HEK293 (cell line): ENCODE measurements around the gene ZFX.

ENCODE experiments used
- CTCF ChIA-PET: fragments of 350-600 bp; formaldehyde crosslinking; extraction: SDS; loops from one replicate; lab custom pipeline; 2021; ENCODE audit warnings: antibody characterized with exemption; lab: Yijun Ruan, JAX
- POLR2A ChIA-PET: fragments of 300-600 bp; formaldehyde crosslinking; extraction: SDS; loops from one replicate; lab custom pipeline; 2020; ENCODE audit warnings: antibody characterized with exemption, inconsistent platforms; lab: Yijun Ruan, JAX
- H3K27ac ChIP-seq: fragments of 200-500 bp; sonication (Bioruptor generic); 2 replicates; pipeline ENCODE4 v1.5.1; 2014; ENCODE audit warnings: low read depth, low read length, control low read depth, inconsistent platforms; ENCODE audit errors: extremely low read depth
- H3K36me3 ChIP-seq, 2 experiments: fragments of 200-500 bp in 1 of 2; sonication (Bioruptor generic) in 1 of 2; 1 replicate in 1 of 2; 2 replicates in 1 of 2; pipeline ENCODE4 v1.5.1; 2014 to 2017; ENCODE audit warnings: inconsistent platforms in 2 of 2, low read length in 2 of 2; ENCODE audit not compliant: control insufficient read depth in 2 of 2, insufficient read depth in 1 of 2
- H3K4me1 ChIP-seq: fragments of 200-500 bp; sonication (Bioruptor generic); 2 replicates; pipeline ENCODE4 v1.5.1; 2014; ENCODE audit warnings: mild to moderate bottlenecking, low read length, inconsistent platforms; ENCODE audit not compliant: control insufficient read depth, insufficient read depth
- H3K4me3 ChIP-seq: 2 replicates; pipeline ENCODE4 v1.5.1; 2011; ENCODE audit warnings: low read depth, mild to moderate bottlenecking, control low read depth, low read length, moderate library complexity
- H3K9me3 ChIP-seq: fragments of 200-500 bp; sonication (Bioruptor generic); 2 replicates; pipeline ENCODE4 v1.5.1; 2014; ENCODE audit warnings: low read depth, low read length, inconsistent platforms; ENCODE audit not compliant: control insufficient read depth, insufficient read depth
- BCL6B ChIP-seq: fragments of 450-650 bp; formaldehyde crosslinking; IDR thresholded peaks from 2 replicates; pipeline ENCODE4 v1.5.1; 2017; ENCODE audit warnings: missing biosample characterization, missing genetic modification characterization
- HOXD13 ChIP-seq: sonication (generic); formaldehyde crosslinking; IDR thresholded peaks from 2 replicates; pipeline ENCODE4 v1.8.0; 2022; ENCODE audit warnings: missing genetic modification reagents, borderline replicate concordance
- SP3 ChIP-seq: fragments of 450-650 bp; formaldehyde crosslinking; IDR thresholded peaks from 2 replicates; pipeline ENCODE4 v1.5.1; 2016; ENCODE audit warnings: missing biosample characterization, missing genetic modification characterization
- ZFP41 ChIP-seq: fragments of 450-650 bp; formaldehyde crosslinking; IDR thresholded peaks from 2 replicates; pipeline ENCODE4 v1.5.1; 2016; ENCODE audit warnings: missing biosample characterization, missing genetic modification characterization, borderline replicate concordance
- ZFP69B ChIP-seq: fragments of 450-650 bp; formaldehyde crosslinking; IDR thresholded peaks from 2 replicates; pipeline ENCODE4 v1.5.1; 2016; ENCODE audit warnings: missing biosample characterization, missing genetic modification characterization
- ZNF114 ChIP-seq: fragments of 450-650 bp; formaldehyde crosslinking; IDR thresholded peaks from 2 replicates; pipeline ENCODE4 v1.5.0; 2017; ENCODE audit warnings: missing biosample characterization, missing genetic modification characterization
- ZNF184 ChIP-seq: fragments of 450-650 bp; IDR thresholded peaks from 2 replicates; pipeline ENCODE4 v1.5.1; 2018; ENCODE audit warnings: missing biosample characterization, mild to moderate bottlenecking, missing genetic modification characterization
- ZNF23 ChIP-seq: fragments of 450-650 bp; formaldehyde crosslinking; IDR thresholded peaks from 2 replicates; pipeline ENCODE4 v1.5.1; 2016; ENCODE audit warnings: missing biosample characterization, missing genetic modification characterization, borderline replicate concordance
- ZNF341 ChIP-seq: fragments of 450-650 bp; formaldehyde crosslinking; IDR thresholded peaks from 2 replicates; pipeline ENCODE4; 2016; ENCODE audit warnings: low read depth, missing biosample characterization, missing genetic modification characterization
- ZNF398 ChIP-seq: fragments of 450-650 bp; formaldehyde crosslinking; IDR thresholded peaks from 2 replicates; pipeline ENCODE4 v1.5.1; 2017; ENCODE audit warnings: missing biosample characterization, missing genetic modification characterization
- ZNF423 ChIP-seq: fragments of 450-650 bp; formaldehyde crosslinking; IDR thresholded peaks from 2 replicates; pipeline ENCODE4 v1.5.1; 2016; ENCODE audit warnings: missing biosample characterization, missing genetic modification characterization
- ZNF571 ChIP-seq: fragments of 450-650 bp; formaldehyde crosslinking; IDR thresholded peaks from 2 replicates; pipeline ENCODE4 v1.5.0; 2017; ENCODE audit warnings: missing biosample characterization, missing genetic modification characterization
- ZNF660 ChIP-seq: fragments of 450-650 bp; IDR thresholded peaks from 2 replicates; pipeline ENCODE4 v1.5.1; 2018; ENCODE audit warnings: missing biosample characterization, mild to moderate bottlenecking, missing genetic modification characterization
- ZNF692 ChIP-seq: fragments of 450-650 bp; formaldehyde crosslinking; IDR thresholded peaks from 2 replicates; pipeline ENCODE4 v1.5.1; 2016; ENCODE audit warnings: missing biosample characterization, missing genetic modification characterization
- ZNF776 ChIP-seq: fragments of 450-650 bp; formaldehyde crosslinking; IDR thresholded peaks from 2 replicates; pipeline ENCODE4 v1.5.0; 2017; ENCODE audit warnings: missing biosample characterization, missing genetic modification characterization, borderline replicate concordance
- ZNF785 ChIP-seq: fragments of 450-650 bp; formaldehyde crosslinking; IDR thresholded peaks from 2 replicates; pipeline ENCODE4 v1.5.1; 2016; ENCODE audit warnings: missing biosample characterization, missing genetic modification characterization
- TF ChIP-seq, protein P1 (sequence below): fragments of 450-650 bp; formaldehyde crosslinking; IDR thresholded peaks from 2 replicates; pipeline ENCODE4 v1.5.1; 2016; ENCODE audit warnings: missing biosample characterization, missing genetic modification characterization, borderline replicate concordance
- TF ChIP-seq, protein P2 (sequence below): fragments of 450-650 bp; formaldehyde crosslinking; IDR thresholded peaks from 2 replicates; pipeline ENCODE4 v1.5.1; 2016; ENCODE audit warnings: missing biosample characterization, missing genetic modification characterization, low read depth
- TF ChIP-seq, protein P3 (sequence below): fragments of 450-650 bp; formaldehyde crosslinking; IDR thresholded peaks from 2 replicates; pipeline ENCODE4 v1.5.1; 2016; ENCODE audit warnings: missing biosample characterization, missing genetic modification characterization

The ZFX gene

DNA sequence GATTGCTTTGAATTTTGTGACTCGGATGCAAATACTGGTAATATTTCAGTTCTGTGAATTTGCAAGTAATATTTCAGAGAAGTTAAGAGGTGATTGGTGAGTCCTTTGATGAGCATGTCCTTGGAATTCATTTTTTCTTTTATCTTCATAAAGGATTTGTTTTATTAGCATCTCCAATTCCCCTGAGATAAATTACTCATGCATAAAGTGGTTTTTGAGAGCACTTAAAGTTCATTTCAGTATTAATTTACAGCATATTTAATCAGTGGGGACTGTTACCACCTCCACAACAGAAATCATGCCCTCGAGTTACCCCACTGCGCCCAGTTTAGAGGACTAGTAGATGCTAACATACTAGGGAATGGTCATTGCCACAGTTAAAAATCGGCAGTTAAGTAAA lies 65.0 kb downstream of the ZFX start (continued):
- TF ChIP-seq, protein P1, sequence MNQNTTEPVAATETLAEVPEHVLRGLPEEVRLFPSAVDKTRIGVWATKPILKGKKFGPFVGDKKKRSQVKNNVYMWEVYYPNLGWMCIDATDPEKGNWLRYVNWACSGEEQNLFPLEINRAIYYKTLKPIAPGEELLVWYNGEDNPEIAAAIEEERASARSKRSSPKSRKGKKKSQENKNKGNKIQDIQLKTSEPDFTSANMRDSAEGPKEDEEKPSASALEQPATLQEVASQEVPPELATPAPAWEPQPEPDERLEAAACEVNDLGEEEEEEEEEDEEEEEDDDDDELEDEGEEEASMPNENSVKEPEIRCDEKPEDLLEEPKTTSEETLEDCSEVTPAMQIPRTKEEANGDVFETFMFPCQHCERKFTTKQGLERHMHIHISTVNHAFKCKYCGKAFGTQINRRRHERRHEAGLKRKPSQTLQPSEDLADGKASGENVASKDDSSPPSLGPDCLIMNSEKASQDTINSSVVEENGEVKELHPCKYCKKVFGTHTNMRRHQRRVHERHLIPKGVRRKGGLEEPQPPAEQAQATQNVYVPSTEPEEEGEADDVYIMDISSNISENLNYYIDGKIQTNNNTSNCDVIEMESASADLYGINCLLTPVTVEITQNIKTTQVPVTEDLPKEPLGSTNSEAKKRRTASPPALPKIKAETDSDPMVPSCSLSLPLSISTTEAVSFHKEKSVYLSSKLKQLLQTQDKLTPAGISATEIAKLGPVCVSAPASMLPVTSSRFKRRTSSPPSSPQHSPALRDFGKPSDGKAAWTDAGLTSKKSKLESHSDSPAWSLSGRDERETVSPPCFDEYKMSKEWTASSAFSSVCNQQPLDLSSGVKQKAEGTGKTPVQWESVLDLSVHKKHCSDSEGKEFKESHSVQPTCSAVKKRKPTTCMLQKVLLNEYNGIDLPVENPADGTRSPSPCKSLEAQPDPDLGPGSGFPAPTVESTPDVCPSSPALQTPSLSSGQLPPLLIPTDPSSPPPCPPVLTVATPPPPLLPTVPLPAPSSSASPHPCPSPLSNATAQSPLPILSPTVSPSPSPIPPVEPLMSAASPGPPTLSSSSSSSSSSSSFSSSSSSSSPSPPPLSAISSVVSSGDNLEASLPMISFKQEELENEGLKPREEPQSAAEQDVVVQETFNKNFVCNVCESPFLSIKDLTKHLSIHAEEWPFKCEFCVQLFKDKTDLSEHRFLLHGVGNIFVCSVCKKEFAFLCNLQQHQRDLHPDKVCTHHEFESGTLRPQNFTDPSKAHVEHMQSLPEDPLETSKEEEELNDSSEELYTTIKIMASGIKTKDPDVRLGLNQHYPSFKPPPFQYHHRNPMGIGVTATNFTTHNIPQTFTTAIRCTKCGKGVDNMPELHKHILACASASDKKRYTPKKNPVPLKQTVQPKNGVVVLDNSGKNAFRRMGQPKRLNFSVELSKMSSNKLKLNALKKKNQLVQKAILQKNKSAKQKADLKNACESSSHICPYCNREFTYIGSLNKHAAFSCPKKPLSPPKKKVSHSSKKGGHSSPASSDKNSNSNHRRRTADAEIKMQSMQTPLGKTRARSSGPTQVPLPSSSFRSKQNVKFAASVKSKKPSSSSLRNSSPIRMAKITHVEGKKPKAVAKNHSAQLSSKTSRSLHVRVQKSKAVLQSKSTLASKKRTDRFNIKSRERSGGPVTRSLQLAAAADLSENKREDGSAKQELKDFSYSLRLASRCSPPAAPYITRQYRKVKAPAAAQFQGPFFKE (tag by site-specific recombination): no peak
- TF ChIP-seq ZNF23 (tag by site-specific recombination) (no peak), ZNF660 (no peak)

DNA sequence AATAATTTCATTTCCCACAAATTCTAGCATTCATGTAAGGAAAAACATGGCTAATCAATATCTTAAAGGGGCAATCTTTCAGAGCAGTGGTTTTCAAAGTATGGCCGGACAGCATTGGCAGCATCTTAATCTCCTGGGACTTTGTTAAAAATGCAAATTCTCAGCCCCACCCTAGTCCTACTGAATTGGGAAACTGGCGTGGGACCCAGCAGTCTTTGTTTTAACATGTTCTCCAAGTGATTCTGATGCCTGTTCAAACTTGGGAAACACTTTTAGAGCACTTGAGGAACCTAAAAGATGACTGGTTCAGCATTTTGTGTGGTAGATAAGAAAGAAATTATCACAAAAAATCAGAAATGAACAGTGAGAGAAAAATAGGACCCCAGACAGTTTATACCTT lies 65.7 kb downstream of the ZFX start:
- no peak overlapping the region for H3K27ac ChIP-seq
- TF ChIP-seq ZNF692 (peak; percentile 67; the same call in 1 of the 2 replicates), ZNF785 (tag by site-specific recombination) (no peak), ZFP69B (tag by site-specific recombination) (peak; percentile 60; the same call in 1 of the 2 replicates)
- TF ChIP-seq, all 188 proteins: peak for 2
- Histone ChIP-seq H3K4me1 (no peaks in the 10 kb centered on the region), H3K9me3 (no peaks in the 10 kb centered on the region), H3K4me3 (no peak overlapping the region), H3K36me3 (peaks cover 18 to 27% of the 10 kb centered on the region in 2 experiments)
- CTCF ChIA-PET: no interaction called here
- POLR2A ChIA-PET: no interaction called here

GRCh38 chrX:24216037-24216436 lies 66.5 kb downstream of the ZFX start:
- POLR2A ChIA-PET: no interaction called here
- TF ChIP-seq ZFP41 (tag by site-specific recombination) (no peak), ZNF114 (tag by site-specific recombination) (no peak), HOXD13 (CRISPR knock-in tag) (no peak), ZNF571 (tag by site-specific recombination) (no peak), ZNF423 (no peak), ZNF341 (tag by site-specific recombination) (no peak), BCL6B (tag by site-specific recombination) (no peak), SP3 (tag by site-specific recombination) (no peak), ZNF398 (tag by site-specific recombination) (no peak), ZNF184 (tag by site-specific recombination) (no peak), ZNF776 (tag by site-specific recombination) (no peak)
- TF ChIP-seq, protein P2, sequence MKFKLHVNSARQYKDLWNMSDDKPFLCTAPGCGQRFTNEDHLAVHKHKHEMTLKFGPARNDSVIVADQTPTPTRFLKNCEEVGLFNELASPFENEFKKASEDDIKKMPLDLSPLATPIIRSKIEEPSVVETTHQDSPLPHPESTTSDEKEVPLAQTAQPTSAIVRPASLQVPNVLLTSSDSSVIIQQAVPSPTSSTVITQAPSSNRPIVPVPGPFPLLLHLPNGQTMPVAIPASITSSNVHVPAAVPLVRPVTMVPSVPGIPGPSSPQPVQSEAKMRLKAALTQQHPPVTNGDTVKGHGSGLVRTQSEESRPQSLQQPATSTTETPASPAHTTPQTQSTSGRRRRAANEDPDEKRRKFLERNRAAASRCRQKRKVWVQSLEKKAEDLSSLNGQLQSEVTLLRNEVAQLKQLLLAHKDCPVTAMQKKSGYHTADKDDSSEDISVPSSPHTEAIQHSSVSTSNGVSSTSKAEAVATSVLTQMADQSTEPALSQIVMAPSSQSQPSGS (tag by site-specific recombination): no peak
- TF ChIP-seq, protein P3, sequence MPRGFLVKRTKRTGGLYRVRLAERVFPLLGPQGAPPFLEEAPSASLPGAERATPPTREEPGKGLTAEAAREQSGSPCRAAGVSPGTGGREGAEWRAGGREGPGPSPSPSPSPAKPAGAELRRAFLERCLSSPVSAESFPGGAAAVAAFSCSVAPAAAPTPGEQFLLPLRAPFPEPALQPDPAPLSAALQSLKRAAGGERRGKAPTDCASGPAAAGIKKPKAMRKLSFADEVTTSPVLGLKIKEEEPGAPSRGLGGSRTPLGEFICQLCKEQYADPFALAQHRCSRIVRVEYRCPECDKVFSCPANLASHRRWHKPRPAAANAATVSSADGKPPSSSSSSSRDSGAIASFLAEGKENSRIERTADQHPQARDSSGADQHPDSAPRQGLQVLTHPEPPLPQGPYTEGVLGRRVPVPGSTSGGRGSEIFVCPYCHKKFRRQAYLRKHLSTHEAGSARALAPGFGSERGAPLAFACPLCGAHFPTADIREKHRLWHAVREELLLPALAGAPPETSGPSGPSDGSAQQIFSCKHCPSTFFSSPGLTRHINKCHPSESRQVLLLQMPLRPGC (tag by site-specific recombination): no peak

More at GRCh38 chrX:24216037-24216436, 66.5 kb downstream of the ZFX start:
- peaks cover 11 to 20% of the 10 kb centered on the region in 2 experiments for H3K36me3 ChIP-seq
- CTCF ChIA-PET: interaction anchor here (0.6 to 0.9 kb wide), 2 partner anchors 9 to 27 kb away, joined by 3 to 4 read pairs; no protein-coding TSS in a partner anchor
- H3K27ac ChIP-seq: no peak overlapping the region
- no peaks in the 10 kb centered on the region for H3K4me1 ChIP-seq
- no peak overlapping the region for H3K4me3 ChIP-seq
- H3K9me3 ChIP-seq: no peaks in the 10 kb centered on the region
